HL-60 (cell line): ENCODE results near the gene SIRT1.

ENCODE experiments used
- CTCF ChIP-seq: IDR thresholded peaks from one replicate; pipeline ENCODE4 v1.5.1; 2011; ENCODE audit warnings: low read length, control low read depth, inconsistent platforms; ENCODE audit not compliant: insufficient read depth
- GABPA ChIP-seq: IDR thresholded peaks from 2 replicates; pipeline ENCODE4 v1.6.1; 2012; ENCODE audit warnings: low read depth
- POLR2AphosphoS5 ChIP-seq: IDR thresholded peaks from 2 replicates; pipeline ENCODE4 v1.6.1; 2012; ENCODE audit warnings: low read depth
- REST ChIP-seq: IDR thresholded peaks from 2 replicates; pipeline ENCODE4 v1.6.1; 2012; ENCODE audit warnings: low read depth; ENCODE audit not compliant: insufficient replicate concordance
- SPI1 ChIP-seq: IDR thresholded peaks from 2 replicates; pipeline ENCODE4 v1.6.1; 2012; ENCODE audit warnings: low read depth, mild to moderate bottlenecking, borderline replicate concordance

- TF ChIP-seq CTCF (no peak), POLR2AphosphoS5 (no peak), SPI1 (no peak), REST (no peak), GABPA (no peak)
Measured at GRCh38 chr10:67959839-67960476, 75.5 kb downstream of the SIRT1 start.
